Esophagus muscularis mucosa (tissue), 3 donors: ENCODE measurements around the gene GPC5.

Experiments used
- EP300 ChIP-seq: sonication (generic); formaldehyde crosslinking; IDR thresholded peaks from one replicate; pipeline ENCODE4 v1.6.1; 2017; ENCODE audit warnings: antibody characterized with exemption
- POLR2AphosphoS5 ChIP-seq, 2 donors: sonication (generic); formaldehyde crosslinking; IDR thresholded peaks; one replicate each; pipeline ENCODE4 v1.6.1; 2017; ENCODE audit warnings: antibody characterized with exemption in 2 of 2

- TF ChIP-seq EP300 (no peak), POLR2AphosphoS5 (IDR thresholded peaks at IDR 0.05) (no peak)
Observed at GRCh38 chr13:91357613-91358386, 40.6 kb upstream of the GPC5 start.
